GM12801 (cell line): Measurements from ENCODE around the gene PRSS56.

Source experiments
- CTCF ChIP-seq: IDR thresholded peaks from one replicate; pipeline ENCODE4 v1.5.1; 2011; ENCODE audit warnings: control low read depth; ENCODE audit not compliant: insufficient read length; ENCODE audit errors: extremely low read depth

Gene PRSS56

GRCh38 chr2:232508251-232508650 lies 11.9 kb upstream of the PRSS56 start:
- TF ChIP-seq CTCF = no peak

GRCh38 chr2:232511336-232511890 lies 8.8 kb upstream of the PRSS56 start:
- TF ChIP-seq CTCF = no peak

GRCh38 chr2:232512602-232513001 lies 7.6 kb upstream of the PRSS56 start:
- no peak for TF ChIP-seq CTCF

- no peak for TF ChIP-seq CTCF
These were observed 6.8 kb upstream of the PRSS56 start for GRCh38 chr2:232513353-232513752.

GRCh38 chr2:232515639-232516038 lies 4.5 kb upstream of the PRSS56 start:
- TF ChIP-seq CTCF = no peak

- no peak for TF ChIP-seq CTCF
These were observed 3.6 kb upstream of the PRSS56 start for GRCh38 chr2:232516551-232516950.

- TF ChIP-seq CTCF = no peak
These were observed 1.3 kb upstream of the PRSS56 start for GRCh38 chr2:232518844-232519243.
